ENCODE results near the gene DNMT3A. TPM values are rescaled to one million over a fixed set of nuclear protein-coding genes. Genes with fewer than 3 reads are reported as not detected.

DNMT3A gene
- total and polyA plus RNA-seq, 2 of the 8 experiments (the other 6 are each of a cell fraction or from before 2014, with no cell fraction given): 33.6 to 178 TPM

- Histone ChIP-seq H3K23ac (ENCODE audit: insufficient read length) (no peak overlapping the region), H4K5ac (ENCODE audit: insufficient read length, low read depth, low read length) (no peak overlapping the region), H2BK12ac (ENCODE audit: low read depth, low read length) (peak overlapping the region; percentile 88; the same call in 1 of the 2 replicates), H3K23me2 (ENCODE audit: low read depth, low read length) (no peaks in the 10 kb centered on the region), H3K27me3 (replicated peaks in 1 of 4; ENCODE audit: control insufficient read depth in 3 of 4, extremely low read depth in 1 of 4, insufficient read depth in 3 of 4, low read length in 3 of 4) (no peaks in the 10 kb centered on the region), H2BK15ac (ENCODE audit: low read length) (0 out of 2 replicates have a peak overlapping the region, but pooled peaks have one; percentile 18), H3K27ac (ENCODE audit: low read depth, low read length) (no peak overlapping the region), H3K4me2 (ENCODE audit: insufficient read depth in 1 of 2, low read depth in 2 of 2, low read length in 2 of 2) (no peak overlapping the region), H2AFZ (ENCODE audit: low read length) (no peak overlapping the region; the same call in 1 of the 2 replicates), H3K4me1 (replicated peaks in 1 of 4; ENCODE audit: control insufficient read depth in 3 of 4, insufficient read depth in 4 of 4, low read length in 3 of 4) (no peaks in the 10 kb centered on the region), H4K91ac (replicated peaks; ENCODE audit: insufficient read length, low read length) (no peak overlapping the region), H4K8ac (ENCODE audit: extremely low read depth, insufficient read depth, low read length) (no peak overlapping the region), H2BK20ac (ENCODE audit: low read length) (no peak overlapping the region), H3K9me3 (ENCODE audit: insufficient read depth in 2 of 2, low read depth in 1 of 2, low read length in 1 of 2) (no peaks in the 10 kb centered on the region), H3K36me3 (ENCODE audit: control insufficient read depth in 2 of 4, insufficient read depth in 4 of 4, low read length in 3 of 4) (no peaks in the 10 kb centered on the region), H3K56ac (replicated peaks; ENCODE audit: insufficient read length, low read depth, low read length) (no peak overlapping the region), H3K18ac (ENCODE audit: extremely low read depth, low read length) (no peak overlapping the region), H3K79me2 (ENCODE audit: control insufficient read depth in 1 of 2, insufficient read depth in 2 of 2, low read length in 2 of 2) (no peaks in the 10 kb centered on the region), H2BK120ac (replicated peaks; ENCODE audit: low read depth, low read length) (no peak overlapping the region), H3K4me3 (ENCODE audit: extremely low read depth in 1 of 4, insufficient read depth in 2 of 4, low read depth in 3 of 4, low read length in 4 of 4) (no peak overlapping the region), H3K14ac (ENCODE audit: insufficient read length) (no peak overlapping the region), H3K9ac (replicated peaks in 1 of 4; ENCODE audit: extremely low read depth in 1 of 4, low read depth in 3 of 4, low read length in 3 of 4) (no peak overlapping the region), H3K4ac (replicated peaks; ENCODE audit: insufficient read length, low read depth, low read length) (no peak overlapping the region), H2AK5ac (ENCODE audit: low read depth, low read length) (no peak overlapping the region), H3K79me1 (ENCODE audit: low read depth, low read length) (no peaks in the 10 kb centered on the region), H2BK5ac (ENCODE audit: low read depth, low read length) (no peak overlapping the region), H4K20me1 (replicated peaks in 1 of 2; ENCODE audit: control insufficient read depth in 1 of 2, insufficient read depth in 2 of 2, low read length in 2 of 2) (peaks cover 0 to 1% of the 10 kb centered on the region in 2 experiments)
- ChIA-PET POLR2A (ENCODE audit: partially characterized antibody) (interaction anchor here (5.8 kb wide), 1 partner anchor 8 kb away, joined by 44 read pairs; no protein-coding TSS in a partner anchor), CTCF (ENCODE audit: partially characterized antibody) (interaction anchor here (1.7 kb wide), 1 partner anchor 12 kb away, joined by 5 read pairs; no protein-coding TSS in a partner anchor)
- WGBS, 2 experiments (ENCODE audit: extremely low coverage in 1 of 2, insufficient coverage in 1 of 2, insufficient read length in 1 of 2, insufficient replicate concordance in 2 of 2, low coverage in 1 of 2, low lambda C conversion rate in 2 of 2, missing lambda C conversion rate in 1 of 2): 89% methylated on average over 4 of the region's 5 CpGs; no CpG with 5 or more reads in 1 of the 2 experiments
- DNase-seq (ENCODE audit: low read depth in 1 of 2, low spot score in 2 of 2) (no peak), FAIRE-seq (no peak)
- TF ChIP-seq MAX (IDR thresholded peaks at IDR 0.05) (peak; percentile 40; the same call in 1 of the 2 replicates), TCF12 (IDR thresholded peaks at IDR 0.05; ENCODE audit: low read depth, low read length) (no peak)
Observed at GRCh38 chr2:25222477-25223121, 119.1 kb downstream of the DNMT3A start.
